ENCODE results near the gene PYGB. TPM values are rescaled to one million over a fixed set of nuclear protein-coding genes. Genes with fewer than 3 reads are reported as not detected.
"Not testable (repeated sequence)": the region's sequence is repeated elsewhere in the genome, so short reads cannot be mapped to it uniquely, and the experiment has no call there.

PYGB gene
- polyA plus RNA-seq, 1 donor = 25.4 TPM

DNA sequence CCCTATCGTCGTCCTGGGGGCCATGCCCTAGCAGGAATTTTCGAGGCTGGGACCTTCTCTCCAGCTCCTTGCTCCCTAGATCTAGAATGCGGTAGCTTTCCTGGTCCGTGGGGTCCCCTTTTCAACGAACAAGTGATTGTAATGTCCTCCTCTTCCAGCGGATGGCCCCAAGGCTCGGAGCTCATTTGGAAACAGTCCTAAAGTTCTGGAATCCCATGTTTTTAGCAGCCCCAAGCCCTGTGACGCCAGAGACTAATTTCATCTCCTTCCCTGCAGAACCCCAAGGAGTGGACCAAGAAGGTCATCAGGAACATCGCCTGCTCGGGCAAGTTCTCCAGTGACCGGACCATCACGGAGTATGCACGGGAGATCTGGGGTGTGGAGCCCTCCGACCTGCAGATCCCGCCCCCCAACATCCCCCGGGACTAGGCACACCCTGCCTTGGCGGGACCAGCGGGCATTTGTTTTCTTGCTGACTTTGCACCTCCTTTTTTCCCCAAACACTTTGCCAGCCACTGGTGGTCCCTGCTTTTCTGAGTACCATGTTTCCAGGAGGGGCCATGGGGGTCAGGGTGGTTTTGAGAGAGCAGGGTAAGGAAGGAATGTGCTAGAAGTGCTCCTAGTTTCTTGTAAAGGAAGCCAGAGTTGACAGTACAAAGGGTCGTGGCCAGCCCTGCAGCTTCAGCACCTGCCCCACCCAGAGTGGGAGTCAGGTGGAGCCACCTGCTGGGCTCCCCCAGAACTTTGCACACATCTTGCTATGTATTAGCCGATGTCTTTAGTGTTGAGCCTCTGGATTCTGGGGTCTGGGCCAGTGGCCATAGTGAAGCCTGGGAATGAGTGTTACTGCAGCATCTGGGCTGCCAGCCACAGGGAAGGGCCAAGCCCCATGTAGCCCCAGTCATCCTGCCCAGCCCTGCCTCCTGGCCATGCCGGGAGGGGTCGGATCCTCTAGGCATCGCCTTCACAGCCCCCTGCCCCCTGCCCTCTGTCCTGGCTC lies 48.5 kb downstream of the PYGB start:
- DNase-seq = no peak

DNA sequence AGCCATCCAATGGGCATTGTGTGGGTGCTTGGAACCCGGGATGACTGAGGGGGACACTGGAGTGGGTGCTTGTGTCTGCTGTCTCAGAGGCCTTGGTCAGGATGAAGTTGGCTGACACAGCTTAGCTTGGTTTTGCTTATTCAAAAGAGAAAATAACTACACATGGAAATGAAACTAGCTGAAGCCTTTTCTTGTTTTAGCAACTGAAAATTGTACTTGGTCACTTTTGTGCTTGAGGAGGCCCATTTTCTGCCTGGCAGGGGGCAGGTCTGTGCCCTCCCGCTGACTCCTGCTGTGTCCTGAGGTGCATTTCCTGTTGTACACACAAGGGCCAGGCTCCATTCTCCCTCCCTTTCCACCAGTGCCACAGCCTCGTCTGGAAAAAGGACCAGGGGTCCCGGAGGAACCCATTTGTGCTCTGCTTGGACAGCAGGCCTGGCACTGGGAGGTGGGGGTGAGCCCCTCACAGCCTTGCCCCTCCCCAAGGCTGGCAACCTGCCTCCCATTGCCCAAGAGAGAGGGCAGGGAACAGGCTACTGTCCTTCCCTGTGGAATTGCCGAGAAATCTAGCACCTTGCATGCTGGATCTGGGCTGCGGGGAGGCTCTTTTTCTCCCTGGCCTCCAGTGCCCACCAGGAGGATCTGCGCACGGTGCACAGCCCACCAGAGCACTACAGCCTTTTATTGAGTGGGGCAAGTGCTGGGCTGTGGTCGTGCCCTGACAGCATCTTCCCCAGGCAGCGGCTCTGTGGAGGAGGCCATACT lies 49.4 kb downstream of the PYGB start:
- DNase-seq = no peak

DNA sequence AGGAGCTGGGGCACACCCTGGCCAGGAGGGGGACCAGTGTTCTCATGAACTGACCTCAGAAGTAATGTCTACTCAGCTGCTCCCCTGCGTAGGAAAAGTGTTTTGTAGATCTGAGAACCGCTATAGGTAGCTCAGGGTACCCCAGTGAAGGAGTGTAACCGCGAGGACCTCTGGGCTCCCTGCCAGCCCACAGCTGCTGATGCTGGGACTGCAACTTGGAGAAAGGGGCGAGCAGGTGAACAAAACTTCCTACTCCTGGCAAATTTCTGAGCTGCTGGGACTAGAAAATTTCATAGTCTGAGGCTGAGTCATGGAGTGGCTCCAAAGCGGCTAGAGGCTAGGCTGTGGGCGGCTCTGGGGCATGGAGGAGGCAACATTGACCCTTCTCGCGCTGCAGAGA lies 51.9 kb downstream of the PYGB start:
- DNase-seq = no peak

DNA sequence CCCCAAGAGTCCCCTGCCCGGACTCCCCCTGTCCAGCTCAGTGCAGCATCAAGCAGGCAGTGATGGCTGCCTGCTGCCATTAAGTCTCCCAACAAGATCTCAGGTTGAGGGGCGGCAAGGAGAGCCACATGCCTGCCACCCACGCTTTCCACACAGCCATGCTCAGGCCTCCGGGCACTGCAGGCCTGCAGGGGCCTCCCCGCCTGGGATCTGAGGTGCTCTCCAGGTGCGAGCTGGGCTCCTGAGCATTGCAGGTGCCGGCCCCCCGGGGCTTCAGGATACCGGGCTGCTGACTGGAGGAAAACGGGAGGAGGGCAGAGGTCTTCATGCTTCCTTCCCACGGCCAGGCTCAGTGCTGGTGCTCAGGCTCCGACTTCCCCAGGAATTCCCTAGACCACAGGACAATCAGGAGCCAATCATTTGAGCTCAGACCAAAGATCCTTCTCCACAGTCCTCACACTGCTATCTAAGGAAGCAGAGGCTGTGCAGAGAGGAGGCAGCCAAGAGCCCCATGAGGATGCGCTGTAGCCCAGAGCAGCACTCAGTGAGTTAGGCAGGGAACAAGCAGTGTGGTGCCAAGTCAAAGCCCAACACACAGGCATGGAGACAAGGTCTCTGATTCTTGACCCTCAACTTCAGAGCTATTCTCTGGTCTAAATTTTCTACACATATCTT lies 52.7 kb downstream of the PYGB start:
- no peak for DNase-seq

DNA sequence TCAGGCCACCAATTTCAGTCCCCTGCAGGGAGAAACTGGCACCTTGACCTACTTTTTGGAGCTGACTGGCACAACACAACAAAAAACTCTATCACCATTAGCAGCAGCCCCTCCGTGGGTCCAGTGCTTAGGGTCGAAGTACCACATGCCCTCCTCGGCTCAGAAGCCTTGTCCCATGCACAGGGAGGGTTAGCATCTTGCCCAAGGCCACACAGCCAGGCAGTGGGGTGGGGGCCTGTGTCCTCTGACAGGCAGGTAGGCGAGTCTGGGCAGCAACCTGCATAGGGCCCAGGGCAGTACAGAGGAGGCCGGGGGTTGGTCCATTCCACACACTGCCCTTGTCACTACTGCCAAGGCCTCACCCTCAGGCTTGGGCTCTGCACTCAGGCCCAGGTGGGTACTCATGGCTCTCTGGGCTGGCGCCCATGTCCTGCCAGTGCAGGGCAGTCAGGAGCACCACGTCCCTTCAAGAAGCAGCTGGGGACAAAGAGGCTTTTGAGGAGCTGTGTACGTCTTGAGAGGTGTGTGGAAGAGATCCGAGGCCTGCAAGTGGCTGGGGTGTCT lies 53.6 kb downstream of the PYGB start:
- no peak for DNase-seq

DNA sequence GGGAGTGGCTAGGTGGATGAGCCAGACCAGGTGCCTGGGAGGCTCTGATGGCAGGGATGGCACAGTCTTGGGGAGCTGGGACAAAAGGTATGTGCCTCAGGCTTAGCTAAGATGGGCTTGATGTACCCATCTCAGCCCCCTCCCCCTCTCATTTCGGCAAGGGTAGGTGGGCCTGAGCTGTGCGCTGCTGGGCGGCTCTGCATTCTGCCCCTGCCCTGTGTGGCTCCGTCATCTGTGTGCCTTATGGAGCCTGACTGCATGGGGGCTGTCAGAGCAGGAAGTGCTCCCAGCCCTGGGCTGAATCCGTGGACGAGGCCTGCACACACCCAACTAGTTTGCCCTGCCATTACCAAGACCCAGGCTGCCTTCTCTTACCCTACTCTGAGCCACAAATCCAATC lies 54.7 kb downstream of the PYGB start:
- no peak for DNase-seq

DNA sequence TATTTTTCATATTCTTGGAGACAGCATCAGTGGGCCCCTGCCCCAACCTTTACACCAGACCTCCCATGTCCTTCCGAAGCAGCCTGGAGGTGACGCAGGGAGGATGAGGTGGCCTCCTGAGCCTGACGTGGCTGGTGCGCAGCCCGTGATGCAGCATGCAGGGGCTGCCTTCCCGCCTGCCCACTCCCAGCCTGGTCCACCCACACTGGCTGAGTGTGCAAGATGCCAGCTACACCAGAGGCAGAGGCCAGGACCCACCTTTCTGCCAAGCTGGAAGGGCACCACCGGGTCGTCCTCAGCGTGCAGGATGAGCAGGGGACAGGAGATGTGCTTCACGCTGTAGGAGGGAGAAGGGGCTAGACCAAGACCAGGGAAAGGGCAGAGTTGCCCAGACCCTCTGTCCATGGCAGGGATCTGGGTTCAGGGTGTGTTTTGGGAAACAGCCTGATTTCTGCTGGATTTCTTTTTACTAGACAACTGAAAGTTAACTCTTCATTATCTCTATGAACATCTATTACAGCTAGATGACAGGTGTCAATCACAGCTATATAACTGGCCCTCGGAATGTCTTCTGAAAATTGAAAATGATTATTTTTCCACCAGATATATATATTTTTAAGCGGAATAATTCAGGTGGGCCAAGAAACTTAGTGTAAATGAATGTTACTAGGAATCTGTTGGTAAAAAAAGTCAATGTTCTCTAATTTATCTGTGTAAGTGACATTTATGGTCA lies 55.6 kb downstream of the PYGB start:
- no peak for DNase-seq

DNA sequence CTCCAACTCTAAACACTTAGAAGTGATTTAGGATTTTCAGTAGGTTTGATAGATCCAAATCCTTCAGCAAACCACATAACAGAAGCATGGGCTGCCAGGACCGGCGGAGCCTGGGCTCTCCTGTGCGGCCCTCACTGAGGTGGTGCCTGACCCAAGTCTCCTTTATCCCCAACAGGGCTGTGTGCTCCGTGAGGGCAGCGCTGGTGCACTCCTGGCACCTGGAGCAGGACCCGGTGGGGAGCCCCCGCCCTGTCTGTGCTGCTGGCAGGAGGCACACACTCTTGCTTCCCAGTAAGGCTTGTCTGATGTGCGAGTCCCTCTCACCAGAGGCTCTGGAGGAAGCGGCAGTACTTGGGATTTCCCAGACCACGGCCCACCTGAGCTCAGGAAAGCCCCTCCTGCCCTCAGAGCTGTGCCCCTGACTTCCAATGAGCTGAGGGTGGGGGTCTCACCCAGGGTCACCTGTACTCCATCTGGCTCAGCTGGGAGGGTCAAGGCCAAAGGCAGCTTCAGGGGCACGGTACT lies 56.2 kb downstream of the PYGB start:
- DNase-seq = no peak

DNA sequence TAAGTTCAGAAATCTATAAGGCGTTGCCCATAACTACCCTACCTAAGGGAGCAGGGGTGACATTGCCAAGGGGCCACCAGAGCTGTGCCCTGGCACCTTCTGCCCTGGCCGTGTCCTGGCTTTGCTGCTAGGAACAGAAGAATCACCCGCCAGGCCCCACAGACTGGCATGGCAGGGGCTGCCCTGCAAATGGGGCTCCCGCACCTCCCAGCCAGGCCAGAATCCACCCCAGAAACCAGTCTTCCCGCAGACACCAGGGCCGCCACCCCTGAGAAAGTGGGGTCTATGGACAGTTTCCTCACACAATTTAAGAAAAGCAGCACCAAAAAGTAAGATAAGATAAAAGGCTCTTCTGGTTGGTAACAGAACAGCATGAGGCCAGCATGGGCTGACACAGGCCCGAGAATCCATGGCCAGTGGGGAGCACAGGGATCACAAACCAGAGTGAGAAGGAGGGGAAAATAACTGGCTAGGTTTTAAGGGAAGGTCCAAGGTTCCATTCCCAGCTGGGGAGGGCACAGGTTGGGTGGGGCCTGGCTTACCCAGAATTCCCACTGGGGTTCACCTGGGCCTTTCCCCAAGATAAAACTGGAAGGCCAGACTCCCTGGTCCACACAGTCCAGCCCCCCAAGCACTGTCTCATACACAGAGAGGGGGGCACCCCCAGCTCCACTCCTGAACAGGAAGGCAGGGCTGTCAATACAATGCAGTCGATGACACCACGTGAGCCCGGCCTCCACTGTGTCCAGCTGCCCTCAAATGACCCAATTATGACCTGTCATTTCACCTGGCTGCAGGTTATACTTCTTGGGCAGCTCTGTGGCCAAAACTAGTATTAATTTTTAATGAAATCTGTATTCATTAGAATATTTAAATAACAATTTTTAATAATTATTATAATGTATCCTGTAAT lies 59.4 kb downstream of the PYGB start:
- no peak for DNase-seq

DNA sequence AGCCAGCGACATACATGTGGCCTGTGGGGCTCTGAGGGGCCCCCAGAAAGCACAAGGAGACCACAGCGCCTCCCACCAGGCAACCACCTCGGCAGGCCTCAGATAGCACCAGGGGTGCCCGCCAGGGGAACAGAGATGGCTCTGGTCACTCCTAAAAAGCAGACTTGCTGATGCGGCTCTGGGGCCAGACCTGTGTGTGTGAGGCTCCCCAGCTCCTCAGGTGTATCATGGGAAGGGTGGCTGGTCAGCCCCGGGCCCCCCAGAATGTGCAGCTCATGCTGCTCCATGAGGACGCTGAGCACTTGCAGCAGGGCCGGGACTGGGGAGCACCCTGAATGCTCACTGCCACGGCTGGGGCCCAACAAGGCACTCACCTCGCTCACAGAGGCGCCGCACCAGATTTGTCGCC lies 60.2 kb downstream of the PYGB start:
- DNase-seq = no peak

DNA sequence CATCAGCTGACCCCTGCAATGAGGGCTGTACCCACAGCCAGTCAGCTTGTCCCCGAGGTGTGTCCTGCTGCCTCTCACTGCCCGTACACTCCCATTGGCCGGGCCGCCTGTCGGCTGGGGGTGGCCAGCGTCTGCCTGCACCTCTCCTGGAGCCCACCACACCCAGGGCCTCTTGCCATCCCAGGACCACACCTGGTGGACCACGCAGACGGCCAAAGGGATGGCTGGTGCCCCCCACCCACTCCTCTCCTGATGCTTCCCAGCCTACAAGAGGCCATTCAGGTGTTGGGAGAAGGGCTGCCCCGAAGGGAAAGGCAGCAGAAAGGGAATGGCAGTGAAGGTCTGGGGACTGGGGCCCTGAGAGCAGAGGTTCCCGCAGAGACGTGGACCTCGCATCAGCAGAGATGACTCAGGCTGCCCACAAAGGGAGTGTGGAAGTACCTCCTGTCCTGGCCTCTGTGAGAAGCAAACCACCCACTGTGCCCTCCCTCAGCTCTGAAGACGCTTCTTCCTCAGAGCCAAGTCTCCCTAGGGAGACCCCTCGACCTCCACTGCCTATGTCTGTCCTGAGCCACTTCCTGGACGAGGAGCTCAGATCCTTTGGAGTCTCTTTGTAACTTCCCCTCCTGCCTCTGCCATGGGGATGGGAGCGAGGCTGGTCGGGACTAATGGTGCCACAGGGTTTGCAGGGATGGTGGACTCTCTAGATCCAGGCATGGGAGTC lies 60.9 kb downstream of the PYGB start:
- DNase-seq = no peak

DNA sequence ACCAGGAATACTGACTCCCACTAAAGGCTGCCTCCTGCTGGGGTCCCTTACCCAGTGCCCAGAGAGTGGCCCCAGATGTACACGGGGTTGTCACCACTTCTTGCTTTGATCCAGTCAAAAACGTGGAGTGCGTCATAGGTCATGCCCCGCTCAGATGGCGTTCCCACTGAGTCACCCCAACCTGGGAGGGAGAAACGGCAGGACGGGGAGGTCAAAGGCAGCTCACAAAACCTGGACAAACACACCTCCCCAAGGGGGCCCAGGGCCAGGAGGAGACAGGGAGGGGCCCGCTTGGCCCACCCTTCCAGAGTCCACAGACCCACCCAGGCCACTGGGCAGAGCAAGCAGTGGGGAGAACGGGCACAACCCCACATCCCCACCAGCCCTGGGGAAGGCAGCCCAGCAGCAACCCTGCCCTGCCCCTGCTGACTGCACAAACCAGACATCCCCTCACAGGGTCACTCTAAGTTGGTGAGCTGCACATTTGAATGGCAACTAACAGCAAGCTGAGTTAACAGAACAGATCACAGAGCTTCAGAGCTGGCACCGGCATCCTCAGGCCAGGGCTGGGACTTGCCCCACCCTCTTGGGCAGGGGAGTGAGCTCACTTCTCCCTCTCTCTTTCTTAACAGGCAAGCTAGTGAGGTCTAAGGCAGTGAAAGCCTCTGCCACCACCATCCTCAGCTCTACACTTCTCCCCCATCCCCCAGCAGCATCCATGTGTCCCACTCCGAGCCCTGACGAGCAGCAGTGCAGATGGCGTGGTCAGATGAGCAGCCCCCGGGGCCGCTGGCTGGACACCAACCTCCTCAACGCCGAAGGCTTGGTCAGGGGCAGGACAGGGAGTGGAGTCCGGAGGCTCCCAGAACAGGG lies 61.7 kb downstream of the PYGB start:
- no peak for DNase-seq

DNA sequence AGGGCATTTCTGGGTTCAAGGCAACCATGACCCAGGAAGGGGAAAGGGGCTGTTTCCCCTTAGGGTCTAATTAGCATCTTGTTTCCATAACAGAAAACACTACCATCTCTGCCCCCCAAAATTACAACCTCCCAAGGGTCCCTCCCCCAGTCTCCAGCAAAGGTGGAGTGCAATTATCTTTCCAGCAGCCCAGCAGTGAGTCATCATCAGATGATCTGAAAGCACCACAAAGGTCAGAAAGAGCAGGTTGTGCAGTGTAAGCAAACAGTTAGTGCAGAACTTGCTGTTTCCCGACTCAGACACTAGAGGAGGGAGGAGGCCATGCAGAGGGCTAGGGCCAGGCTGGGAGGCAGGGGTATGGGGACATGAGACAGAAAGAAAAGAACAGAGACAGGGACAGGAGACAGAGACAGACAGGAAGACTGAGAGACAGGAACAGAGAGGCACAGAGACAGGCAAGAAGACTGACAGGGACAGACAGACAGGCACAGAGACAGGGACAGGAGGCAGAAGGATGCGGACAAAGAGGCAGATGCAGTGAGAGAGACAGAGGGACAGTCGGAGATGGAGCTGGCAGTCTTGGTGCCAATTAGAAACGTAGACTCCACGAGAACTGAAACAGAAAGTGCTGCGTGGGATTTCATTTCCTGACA lies 62.5 kb downstream of the PYGB start:
- DNase-seq = no peak

DNA sequence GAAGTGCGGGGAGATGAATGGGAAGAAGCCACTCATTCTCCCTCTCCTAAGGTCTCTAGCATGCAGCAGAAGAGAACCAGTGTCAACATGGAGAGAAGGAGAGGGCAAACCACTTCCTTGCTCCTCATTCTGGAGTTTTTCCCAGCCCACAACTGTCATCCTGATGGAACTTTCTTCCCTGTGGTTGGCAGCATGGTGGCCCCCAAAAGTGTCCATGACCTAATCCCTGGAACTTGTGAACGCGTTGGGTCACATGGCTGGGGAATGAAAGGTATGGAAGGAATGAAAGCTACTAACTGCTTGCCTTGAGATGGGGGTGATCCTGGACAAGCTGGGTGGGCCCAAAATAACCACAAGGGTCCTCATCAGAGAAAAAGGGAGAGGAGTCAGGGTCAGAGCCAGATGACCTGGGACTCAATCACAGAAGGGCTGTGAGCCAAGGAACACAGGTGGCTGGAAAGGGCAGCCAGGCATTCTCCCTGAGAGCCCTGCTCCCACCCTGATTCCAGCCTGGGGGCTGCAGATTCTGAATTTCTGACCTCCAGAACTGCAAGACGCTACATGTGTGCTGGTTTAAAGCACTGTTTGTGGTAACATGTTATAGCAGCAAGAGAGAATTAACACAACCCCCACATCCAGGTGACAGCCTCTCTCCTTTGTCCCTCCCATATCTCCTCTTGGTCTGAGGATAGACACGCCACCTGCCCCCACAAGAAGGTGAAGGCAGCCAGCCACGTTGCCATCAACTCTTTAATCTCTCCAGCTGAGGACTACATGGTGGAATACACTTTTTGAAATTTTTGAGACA lies 63.2 kb downstream of the PYGB start:
- no peak for DNase-seq

DNA sequence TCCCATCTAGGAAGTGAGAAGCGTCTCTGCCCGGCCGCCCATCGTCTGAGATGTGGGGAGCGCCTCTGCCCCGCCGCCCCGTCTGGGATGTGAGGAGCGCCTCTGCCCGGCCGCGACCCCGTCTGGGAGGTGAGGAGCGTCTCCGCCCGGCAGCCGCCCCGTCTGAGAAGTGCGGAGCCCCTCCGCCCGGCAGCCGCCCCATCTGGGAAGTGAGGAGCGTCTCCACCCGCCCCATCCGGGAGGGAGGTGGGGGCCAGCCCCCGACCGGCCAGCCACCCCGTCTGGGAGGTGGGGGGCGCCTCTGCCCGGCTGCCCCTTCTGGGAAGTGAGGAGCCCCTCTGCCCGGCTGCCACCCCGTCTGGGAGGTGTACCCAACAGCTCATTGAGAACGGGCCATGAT lies 64.8 kb downstream of the PYGB start:
- not testable (repeated sequence) for DNase-seq

DNA sequence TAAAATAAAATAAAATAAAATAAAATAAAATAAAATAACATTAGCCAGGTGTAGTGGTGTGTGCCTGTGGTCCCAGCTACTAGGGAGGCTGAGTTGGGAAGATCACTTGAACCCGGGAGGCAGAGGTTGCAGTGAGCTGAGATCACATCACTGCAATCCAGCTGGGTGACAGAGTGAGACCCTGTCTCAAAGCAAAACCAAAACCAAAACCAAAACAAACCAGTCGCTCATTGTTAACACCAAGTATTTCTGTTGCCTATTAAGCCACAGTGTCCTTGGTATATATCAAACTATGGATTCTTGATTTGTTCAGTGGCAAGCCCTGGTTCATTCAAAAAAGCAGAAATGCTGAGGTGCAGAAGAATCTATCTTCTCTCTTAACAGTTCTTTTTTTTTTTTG lies 65.7 kb downstream of the PYGB start:
- DNase-seq = no peak

Data from hindlimb muscle (tissue), 1 donor.